H1 (cell line): ENCODE results near the gene CDK5RAP3. TPM values are rescaled to one million over a fixed set of nuclear protein-coding genes. Genes with fewer than 3 reads are reported as not detected.

Experiments used
- CTCF ChIA-PET: fragments of 300-600 bp; sonication (Branson Sonifier 250); formaldehyde crosslinking; loops from one replicate; lab custom pipeline; 2021; ENCODE audit not compliant: partially characterized antibody; lab: Charles Lee
- POLR2A ChIA-PET: fragments of 300-600 bp; sonication (Branson Sonifier 250); formaldehyde crosslinking; loops from one replicate; lab custom pipeline; 2021; ENCODE audit warnings: inconsistent platforms; ENCODE audit not compliant: partially characterized antibody; lab: Charles Lee
- DNase-seq, 2 experiments: peaks; one replicate each; pipeline versions ENCODE4 v3.0.0 to v3.0.0-alpha.2; 2010 to 2022; ENCODE audit warnings: low spot score in 2 of 2, low read depth in 1 of 2, mixed read lengths in 1 of 2
- FAIRE-seq: peaks from 2 replicates; lab custom pipeline; 2011; peaks lifted over from hg19 to GRCh38; lab: Jason Lieb, UNC
- H2AFZ ChIP-seq: 2 replicates; pipeline ENCODE4 v1.8.1; 2012; ENCODE audit warnings: low read length, inconsistent platforms
- H2AK5ac ChIP-seq: 2 replicates; pipeline ENCODE4 v1.6.1; 2013; ENCODE audit warnings: low read depth, low read length
- H2BK120ac ChIP-seq: replicated peaks from 2 replicates; pipeline ENCODE3; 2013; ENCODE audit warnings: low read depth, low read length, inconsistent platforms
- H2BK12ac ChIP-seq: 2 replicates; pipeline ENCODE4 v1.6.1; 2013; ENCODE audit warnings: low read depth, low read length
- H2BK15ac ChIP-seq: 2 replicates; pipeline ENCODE4 v1.6.1; 2013; ENCODE audit warnings: low read length
- H2BK20ac ChIP-seq: 2 replicates; pipeline ENCODE4 v1.6.1; 2013; ENCODE audit warnings: low read length
- H2BK5ac ChIP-seq: 2 replicates; pipeline ENCODE4 v1.6.1; 2013; ENCODE audit warnings: low read depth, low read length
- H3K14ac ChIP-seq: 2 replicates; pipeline ENCODE4 v1.6.1; 2013; ENCODE audit warnings: inconsistent platforms; ENCODE audit not compliant: insufficient read length
- H3K18ac ChIP-seq: 2 replicates; pipeline ENCODE4 v1.6.1; 2013; ENCODE audit warnings: low read length; ENCODE audit errors: extremely low read depth
- H3K23ac ChIP-seq: 2 replicates; pipeline ENCODE4 v1.6.1; 2013; ENCODE audit warnings: inconsistent platforms; ENCODE audit not compliant: insufficient read length
- H3K23me2 ChIP-seq: 2 replicates; pipeline ENCODE4 v1.6.1; 2013; ENCODE audit warnings: low read depth, low read length
- H3K27ac ChIP-seq: 2 replicates; pipeline ENCODE4 v1.6.1; 2011; ENCODE audit warnings: low read depth, low read length, inconsistent platforms
- H3K27me3 ChIP-seq, 4 experiments: replicated peaks in 1 of 4; 1 replicate in 1 of 4; 2 replicates in 3 of 4; pipeline versions ENCODE4 v1.6.1 to v1.8.1; 2011 to 2013; ENCODE audit warnings: low read length in 3 of 4, mild to moderate bottlenecking in 3 of 4, inconsistent platforms in 2 of 4, mixed read lengths in 2 of 4, moderate library complexity in 1 of 4; ENCODE audit not compliant: control insufficient read depth in 3 of 4, insufficient read depth in 3 of 4; ENCODE audit errors: extremely low read depth in 1 of 4
- H3K36me3 ChIP-seq, 4 experiments: 2 replicates each; pipeline versions ENCODE4 v1.6.1 to v1.8.1; 2011 to 2013; ENCODE audit warnings: mild to moderate bottlenecking in 4 of 4, low read length in 3 of 4, moderate library complexity in 2 of 4, control low read depth in 1 of 4, inconsistent platforms in 1 of 4; ENCODE audit not compliant: insufficient read depth in 4 of 4, control insufficient read depth in 2 of 4
- H3K4ac ChIP-seq: replicated peaks from 2 replicates; pipeline ENCODE3; 2013; ENCODE audit warnings: low read length, low read depth, mixed read lengths, inconsistent platforms; ENCODE audit not compliant: insufficient read length
- H3K4me1 ChIP-seq, 4 experiments: replicated peaks in 1 of 4; 1 replicate in 1 of 4; 2 replicates in 3 of 4; pipeline versions ENCODE4 v1.6.1 to v1.8.1; 2011 to 2013; ENCODE audit warnings: low read length in 3 of 4, inconsistent platforms in 2 of 4, mixed read lengths in 1 of 4; ENCODE audit not compliant: insufficient read depth in 4 of 4, control insufficient read depth in 3 of 4
- H3K4me2 ChIP-seq, 2 experiments: 2 replicates each; pipeline versions ENCODE4 v1.6.1 to v1.8.1; 2011 to 2013; ENCODE audit warnings: low read depth in 2 of 2, low read length in 2 of 2, control low read depth in 1 of 2, inconsistent platforms in 1 of 2, mild to moderate bottlenecking in 1 of 2; ENCODE audit not compliant: insufficient read depth in 1 of 2
- H3K4me3 ChIP-seq, 4 experiments: fragments of 200-600, 300-600 bp in 1 of 4; sonication (generic), shearing (Covaris generic), sonication (Bioruptor Twin) in 1 of 4; 2 replicates each; pipeline versions ENCODE4 v1.5.1 to v1.8.1; 2011 to 2016; ENCODE audit warnings: low read length in 4 of 4, low read depth in 3 of 4, control low read depth in 2 of 4, inconsistent platforms in 2 of 4, mild to moderate bottlenecking in 2 of 4, mixed read lengths in 1 of 4, moderate library complexity in 1 of 4; ENCODE audit not compliant: insufficient read depth in 2 of 4; ENCODE audit errors: extremely low read depth in 1 of 4
- H3K56ac ChIP-seq: replicated peaks from 2 replicates; pipeline ENCODE3; 2013; ENCODE audit warnings: low read depth, mild to moderate bottlenecking, mixed read lengths, low read length, inconsistent platforms; ENCODE audit not compliant: insufficient read length
- H3K79me1 ChIP-seq: 2 replicates; pipeline ENCODE4 v1.6.1; 2013; ENCODE audit warnings: low read depth, low read length, control low read depth
- H3K79me2 ChIP-seq, 2 experiments: 2 replicates each; pipeline versions ENCODE4 v1.6.1 to v1.8.1; 2012 to 2013; ENCODE audit warnings: low read length in 2 of 2, mild to moderate bottlenecking in 2 of 2, inconsistent platforms in 1 of 2; ENCODE audit not compliant: insufficient read depth in 2 of 2, control insufficient read depth in 1 of 2
- H3K9ac ChIP-seq, 4 experiments: replicated peaks in 1 of 4; 1 replicate in 1 of 4; 2 replicates in 3 of 4; pipeline versions ENCODE4 v1.6.1 to v1.8.1; 2011 to 2013; ENCODE audit warnings: low read depth in 3 of 4, low read length in 3 of 4, control low read depth in 2 of 4, mild to moderate bottlenecking in 2 of 4, moderate library complexity in 2 of 4, inconsistent platforms in 1 of 4; ENCODE audit errors: extremely low read depth in 1 of 4
- H3K9me3 ChIP-seq, 2 experiments: 2 replicates each; pipeline versions ENCODE4 v1.6.1 to v1.8.1; 2012 to 2013; ENCODE audit warnings: mild to moderate bottlenecking in 2 of 2, moderate library complexity in 2 of 2, control low read depth in 1 of 2, inconsistent platforms in 1 of 2, low read depth in 1 of 2, low read length in 1 of 2, mixed read lengths in 1 of 2; ENCODE audit not compliant: insufficient read depth in 2 of 2
- H4K20me1 ChIP-seq, 2 experiments: replicated peaks in 1 of 2; 2 replicates each; pipeline versions ENCODE3 to v1.8.1; 2011 to 2013; ENCODE audit warnings: inconsistent platforms in 2 of 2, low read length in 2 of 2, mild to moderate bottlenecking in 1 of 2; ENCODE audit not compliant: insufficient read depth in 2 of 2, control insufficient read depth in 1 of 2
- H4K5ac ChIP-seq: 2 replicates; pipeline ENCODE4 v1.6.1; 2013; ENCODE audit warnings: low read length, low read depth, mixed read lengths, inconsistent platforms; ENCODE audit not compliant: insufficient read length
- H4K8ac ChIP-seq: 2 replicates; pipeline ENCODE4 v1.8.0; 2013; ENCODE audit warnings: mild to moderate bottlenecking, moderate library complexity, low read length, inconsistent platforms; ENCODE audit not compliant: insufficient read depth; ENCODE audit errors: extremely low read depth
- H4K91ac ChIP-seq: replicated peaks from 2 replicates; pipeline ENCODE3; 2013; ENCODE audit warnings: low read length, mixed read lengths, inconsistent platforms; ENCODE audit not compliant: insufficient read length
- CTCF ChIP-seq, 3 experiments: IDR thresholded peaks; 1 replicate in 2 of 3; 2 replicates in 1 of 3; pipeline versions ENCODE4 v1.5.1 to v1.6.1; 2011; ENCODE audit warnings: low read length in 3 of 3, mild to moderate bottlenecking in 3 of 3, inconsistent platforms in 2 of 3, low read depth in 1 of 3, moderate library complexity in 1 of 3; ENCODE audit not compliant: insufficient read depth in 1 of 3; ENCODE audit errors: control extremely low read depth in 1 of 3
- ZNF274 ChIP-seq: IDR thresholded peaks from 2 replicates; pipeline ENCODE4 v1.7.0; 2012; ENCODE audit warnings: low read length, borderline replicate concordance; ENCODE audit errors: extremely low read depth
- polyA plus RNA-seq, 7 experiments: library from polyadenylated mRNA; depleted of rRNA in 3 of 7; stranded (reverse) in 5 of 7; unstranded in 2 of 7; fragments of >200 nt in 5 of 7; fragments of 200-250 nt in 2 of 7; gene quantifications; 1 replicate in 5 of 7; 2 replicates in 1 of 7; 4 replicates in 1 of 7; pipeline versions ENCODE4 v1.2.1 to v1.2.3, GENCODE V29; 2011 to 2013; ENCODE audit warnings: missing spikeins in 2 of 7, mixed read lengths in 2 of 7
- total RNA-seq: library from RNA; stranded (reverse); fragmentation: NEBNext Ultra II Directional; extraction: Animal tissue kit (Norgen Biotek cat#: 25700); gene quantifications from 2 replicates; pipeline ENCODE4 v1.2.1, GENCODE V29; 2021

The CDK5RAP3 gene
- total and polyA plus RNA-seq, 2 of the 8 experiments (the other 6 are each of a cell fraction or from before 2014, with no cell fraction given) = 88.2 to 93.2 TPM

GRCh38 chr17:47953909-47954308 lies 17.0 kb upstream of the CDK5RAP3 start:
- Histone ChIP-seq H3K79me1 (no peaks in the 10 kb centered on the region), H3K9me3 (no peaks in the 10 kb centered on the region), H3K23me2 (no peaks in the 10 kb centered on the region; the same call in 1 of the 2 replicates), H3K27ac (no peak overlapping the region), H2AFZ (no peak overlapping the region), H3K9ac (no peak overlapping the region; a peak in 1 of 7 replicates), H3K18ac (no peak overlapping the region), H2BK12ac (no peak overlapping the region), H4K20me1 (no peaks in the 10 kb centered on the region), H3K4me1 (peaks cover 4 to 26% (median 19%) of the 10 kb centered on the region in 4 experiments), H3K36me3 (no peaks in the 10 kb centered on the region), H3K79me2 (no peaks in the 10 kb centered on the region), H3K4ac (no peak overlapping the region), H3K4me3 (no peak overlapping the region), H3K27me3 (peaks cover 0 to 6% (median 0%) of the 10 kb centered on the region in 4 experiments; a peak in 1 of 7 replicates), H3K4me2 (no peak overlapping the region), H4K91ac (no peak overlapping the region), H2BK20ac (no peak overlapping the region), H4K5ac (no peak overlapping the region), H3K23ac (no peak overlapping the region), H3K14ac (no peak overlapping the region), H2BK120ac (no peak overlapping the region), H2BK5ac (no peak overlapping the region), H2AK5ac (no peak overlapping the region), H2BK15ac (no peak overlapping the region), H3K56ac (no peak overlapping the region), H4K8ac (no peak overlapping the region)
- DNase-seq = no peak
- CTCF ChIA-PET = interaction anchor here (0.9 to 40.5 kb wide), 8 partner anchors 5 to 118 kb away, joined by 3 to 1010 read pairs (median 124); partner anchors contain the start of genes CDK5RAP3, PNPO, PRR15L and SCRN2
- FAIRE-seq = no peak
- TF ChIP-seq ZNF274 (no peak), CTCF (IDR thresholded peaks at IDR 0.05; ENCODE audit: control extremely low read depth in 1 of 3, insufficient read depth in 1 of 3, low read depth in 1 of 3, low read length in 3 of 3) (0 out of 4 replicates have a peak, but pooled peaks of 1 of the 3 experiments have one; percentile 2)
- POLR2A ChIA-PET = interaction anchor here (0.5 to 1.7 kb wide), 4 partner anchors 12 to 95 kb away, joined by 3 to 5 read pairs (median 3); partner anchors contain the start of genes NFE2L1 and PNPO
